ENCODE results near the gene DCAF16. TPM values are rescaled to one million over a fixed set of nuclear protein-coding genes. Genes with fewer than 3 reads are reported as not detected.

The DCAF16 gene
- total RNA-seq, 1 donor from 2014 or later: 26.2 TPM

- TF ChIP-seq, protein P1, sequence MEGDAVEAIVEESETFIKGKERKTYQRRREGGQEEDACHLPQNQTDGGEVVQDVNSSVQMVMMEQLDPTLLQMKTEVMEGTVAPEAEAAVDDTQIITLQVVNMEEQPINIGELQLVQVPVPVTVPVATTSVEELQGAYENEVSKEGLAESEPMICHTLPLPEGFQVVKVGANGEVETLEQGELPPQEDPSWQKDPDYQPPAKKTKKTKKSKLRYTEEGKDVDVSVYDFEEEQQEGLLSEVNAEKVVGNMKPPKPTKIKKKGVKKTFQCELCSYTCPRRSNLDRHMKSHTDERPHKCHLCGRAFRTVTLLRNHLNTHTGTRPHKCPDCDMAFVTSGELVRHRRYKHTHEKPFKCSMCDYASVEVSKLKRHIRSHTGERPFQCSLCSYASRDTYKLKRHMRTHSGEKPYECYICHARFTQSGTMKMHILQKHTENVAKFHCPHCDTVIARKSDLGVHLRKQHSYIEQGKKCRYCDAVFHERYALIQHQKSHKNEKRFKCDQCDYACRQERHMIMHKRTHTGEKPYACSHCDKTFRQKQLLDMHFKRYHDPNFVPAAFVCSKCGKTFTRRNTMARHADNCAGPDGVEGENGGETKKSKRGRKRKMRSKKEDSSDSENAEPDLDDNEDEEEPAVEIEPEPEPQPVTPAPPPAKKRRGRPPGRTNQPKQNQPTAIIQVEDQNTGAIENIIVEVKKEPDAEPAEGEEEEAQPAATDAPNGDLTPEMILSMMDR (IDR thresholded peaks at IDR 0.05): no peak
- no peaks in the 10 kb centered on the region for H3K9me3 ChIP-seq
- intact Hi-C loops (cut with DNase I): no loop called here
- ATAC-seq: no peak
- DNase-seq: no peak
- H3K27me3 ChIP-seq: no peaks in the 10 kb centered on the region
- no peak overlapping the region for H3K27ac ChIP-seq
- no peaks in the 10 kb centered on the region for H3K4me1 ChIP-seq
- H3K36me3 ChIP-seq: no peaks in the 10 kb centered on the region
- no peak overlapping the region for H3K4me3 ChIP-seq
These were observed 47.1 kb downstream of the DCAF16 start for GRCh38 chr4:17763416-17763815.

DNA sequence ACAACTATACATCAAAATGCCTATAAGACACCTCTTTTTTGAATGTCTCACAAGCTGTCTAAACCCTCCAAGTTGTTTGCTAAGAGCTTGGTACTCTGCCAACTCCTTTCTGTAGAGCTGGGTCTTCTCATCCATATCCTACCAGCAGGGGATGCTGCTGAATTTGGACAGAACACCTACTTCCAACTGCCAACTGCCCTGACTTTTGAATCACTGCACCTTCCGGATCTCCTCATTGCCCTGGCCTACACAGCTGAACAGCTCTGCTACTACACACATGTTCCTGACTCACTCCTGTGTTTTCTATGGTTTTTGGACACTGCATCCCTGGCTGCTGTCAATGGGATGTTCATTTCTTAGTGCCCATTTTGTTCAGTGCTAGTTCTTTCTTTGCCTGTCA, 47.8 kb downstream of the DCAF16 start:
- intact Hi-C loops (cut with DNase I): no loop called here
- Histone ChIP-seq H3K4me1 (no peaks in the 10 kb centered on the region), H3K27ac (no peak overlapping the region), H3K27me3 (no peaks in the 10 kb centered on the region), H3K36me3 (no peaks in the 10 kb centered on the region), H3K9me3 (no peaks in the 10 kb centered on the region), H3K4me3 (no peak overlapping the region)
- no peak for DNase-seq
- TF ChIP-seq, protein P1 (IDR thresholded peaks at IDR 0.05): peak; percentile 24
- ATAC-seq: peak; percentile 80

DNA sequence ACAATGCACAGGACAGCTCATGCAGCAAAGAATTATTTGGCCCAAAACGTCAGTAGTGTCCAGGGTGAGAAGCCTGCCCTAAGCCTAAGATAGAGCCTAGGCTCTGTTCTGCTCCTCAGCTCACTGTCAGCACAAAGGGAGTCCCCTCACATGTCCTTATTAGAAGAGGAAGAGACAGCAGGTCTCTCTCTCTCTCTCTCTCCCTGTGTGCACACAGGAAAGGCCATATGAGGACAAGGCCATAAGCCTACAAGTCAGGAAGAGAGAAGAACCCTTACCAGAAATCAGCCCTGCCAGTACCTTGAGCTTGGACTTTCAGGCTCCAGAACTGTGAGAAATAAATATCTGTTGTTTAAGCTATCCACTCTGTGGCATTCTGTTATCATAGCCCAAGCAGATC, 49.5 kb downstream of the DCAF16 start:
- intact Hi-C loops (cut with DNase I): no loop called here
- TF ChIP-seq, protein P1 (IDR thresholded peaks at IDR 0.05): no peak

DNA sequence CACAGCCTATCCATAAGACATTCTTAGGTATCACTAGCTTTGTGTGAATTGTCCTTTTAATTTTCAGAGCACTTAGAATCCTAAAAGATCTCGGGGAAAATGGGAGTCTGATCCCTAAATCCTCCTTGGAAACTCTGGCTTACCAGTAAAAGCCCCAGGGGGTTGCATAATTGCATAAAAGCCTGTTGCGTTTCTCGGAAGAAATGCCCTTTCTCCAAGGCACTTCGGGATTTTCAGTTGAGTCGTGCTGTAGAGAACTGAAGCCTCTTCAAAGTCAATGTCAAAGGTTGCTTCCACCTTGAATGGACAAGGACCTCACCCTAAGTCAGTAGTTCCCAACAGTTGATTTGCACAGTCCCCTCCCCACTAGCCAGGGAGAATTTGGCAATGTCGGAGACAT, 49.9 kb downstream of the DCAF16 start:
- no peaks in the 10 kb centered on the region for H3K27me3 ChIP-seq
- DNase-seq (no peak), ATAC-seq (no peak)
- no peaks in the 10 kb centered on the region for H3K4me1 ChIP-seq
- H3K9me3 ChIP-seq: no peaks in the 10 kb centered on the region
- TF ChIP-seq, protein P1 (IDR thresholded peaks at IDR 0.05): no peak
- H3K4me3 ChIP-seq: no peak overlapping the region
- intact Hi-C loops (cut with DNase I): no loop called here
- H3K27ac ChIP-seq: no peak overlapping the region
- H3K36me3 ChIP-seq: no peaks in the 10 kb centered on the region

More for the DNA sequence above, 49.5 kb downstream of the DCAF16 start:
- no peaks in the 10 kb centered on the region for H3K27me3 ChIP-seq
- H3K9me3 ChIP-seq: no peaks in the 10 kb centered on the region
- DNase-seq: no peak
- H3K4me3 ChIP-seq: no peak overlapping the region
- H3K36me3 ChIP-seq: no peaks in the 10 kb centered on the region
- no peak for ATAC-seq
- H3K4me1 ChIP-seq: no peaks in the 10 kb centered on the region
- H3K27ac ChIP-seq: no peak overlapping the region

- TF ChIP-seq, protein P1 (IDR thresholded peaks at IDR 0.05): no peak
- Histone ChIP-seq H3K36me3 (no peaks in the 10 kb centered on the region), H3K4me1 (no peaks in the 10 kb centered on the region), H3K27ac (no peak overlapping the region), H3K27me3 (no peaks in the 10 kb centered on the region), H3K4me3 (no peak overlapping the region), H3K9me3 (no peaks in the 10 kb centered on the region)
- intact Hi-C loops (cut with DNase I): no loop called here
- ATAC-seq (no peak), DNase-seq (no peak)
These were observed 52.1 kb downstream of the DCAF16 start for GRCh38 chr4:17758485-17758884.

DNA sequence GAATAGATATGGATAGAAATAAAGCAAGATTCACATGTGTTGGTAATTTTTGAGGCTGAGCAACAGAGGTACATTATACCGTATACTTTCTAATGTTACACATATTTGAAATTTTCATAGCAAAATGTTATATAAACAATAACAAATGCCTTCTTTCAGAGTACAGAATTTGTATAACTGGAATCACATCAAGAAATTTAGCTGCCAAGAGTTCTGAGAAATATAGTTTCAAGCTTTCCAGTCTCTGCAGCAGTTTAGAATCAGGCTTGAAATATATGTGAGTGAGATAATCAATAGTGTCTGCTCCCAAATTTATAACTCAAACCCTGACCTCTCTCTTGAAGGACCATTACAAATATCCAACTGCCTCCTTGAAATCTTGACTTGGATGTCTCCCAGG, 52.9 kb downstream of the DCAF16 start:
- no peak overlapping the region for H3K4me3 ChIP-seq
- no peaks in the 10 kb centered on the region for H3K4me1 ChIP-seq
- TF ChIP-seq, protein P1 (IDR thresholded peaks at IDR 0.05): no peak
- intact Hi-C loops (cut with DNase I): no loop called here
- no peaks in the 10 kb centered on the region for H3K9me3 ChIP-seq
- H3K36me3 ChIP-seq: no peaks in the 10 kb centered on the region
- H3K27me3 ChIP-seq: no peaks in the 10 kb centered on the region
- DNase-seq (no peak), ATAC-seq (no peak)
- H3K27ac ChIP-seq: no peak overlapping the region
